ENCODE results near the gene CSTF2T.

The CSTF2T gene

GRCh38 chr10:51696251-51696650 lies 3.1 kb downstream of the CSTF2T start:
- Histone ChIP-seq H3K4me1 (ENCODE audit: insufficient read depth, low read length) (peaks cover 34% of the 10 kb centered on the region), H3K4me3 (ENCODE audit: low read depth in 1 of 2, low read length in 2 of 2) (no peak overlapping the region), H3K79me2 (ENCODE audit: insufficient read depth, low read length) (peaks cover 34% of the 10 kb centered on the region), H4K20me1 (ENCODE audit: insufficient read depth, low read length) (peaks cover 28% of the 10 kb centered on the region), H3K27ac (ENCODE audit: low read length) (no peak overlapping the region), H3K9ac (ENCODE audit: low read depth, low read length) (no peak overlapping the region), H3K4me2 (ENCODE audit: insufficient read depth, low read length) (peak overlapping the region; percentile 88; the same call in 1 of the 2 replicates), H2AFZ (ENCODE audit: low read depth, low read length) (no peak overlapping the region), H3K9me3 (ENCODE audit: insufficient read depth, low read length, severe bottlenecking) (peaks cover 3% of the 10 kb centered on the region), H3K36me3 (ENCODE audit: insufficient read depth, low read length) (peaks cover 26% of the 10 kb centered on the region), H3K27me3 (ENCODE audit: insufficient read depth, low read length, poor library complexity) (no peaks in the 10 kb centered on the region)
- ATAC-seq (ENCODE audit: insufficient read depth, low read depth) = no peak
- no peak for DNase-seq
- TF ChIP-seq EZH2 (IDR thresholded peaks at IDR 0.05; ENCODE audit: borderline replicate concordance, low read depth, low read length, severe bottlenecking) = no peak
- TF ChIP-seq, protein P1, sequence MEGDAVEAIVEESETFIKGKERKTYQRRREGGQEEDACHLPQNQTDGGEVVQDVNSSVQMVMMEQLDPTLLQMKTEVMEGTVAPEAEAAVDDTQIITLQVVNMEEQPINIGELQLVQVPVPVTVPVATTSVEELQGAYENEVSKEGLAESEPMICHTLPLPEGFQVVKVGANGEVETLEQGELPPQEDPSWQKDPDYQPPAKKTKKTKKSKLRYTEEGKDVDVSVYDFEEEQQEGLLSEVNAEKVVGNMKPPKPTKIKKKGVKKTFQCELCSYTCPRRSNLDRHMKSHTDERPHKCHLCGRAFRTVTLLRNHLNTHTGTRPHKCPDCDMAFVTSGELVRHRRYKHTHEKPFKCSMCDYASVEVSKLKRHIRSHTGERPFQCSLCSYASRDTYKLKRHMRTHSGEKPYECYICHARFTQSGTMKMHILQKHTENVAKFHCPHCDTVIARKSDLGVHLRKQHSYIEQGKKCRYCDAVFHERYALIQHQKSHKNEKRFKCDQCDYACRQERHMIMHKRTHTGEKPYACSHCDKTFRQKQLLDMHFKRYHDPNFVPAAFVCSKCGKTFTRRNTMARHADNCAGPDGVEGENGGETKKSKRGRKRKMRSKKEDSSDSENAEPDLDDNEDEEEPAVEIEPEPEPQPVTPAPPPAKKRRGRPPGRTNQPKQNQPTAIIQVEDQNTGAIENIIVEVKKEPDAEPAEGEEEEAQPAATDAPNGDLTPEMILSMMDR (IDR thresholded peaks at IDR 0.05; ENCODE audit: borderline replicate concordance, extremely low read depth, low read length, poor library complexity, severe bottlenecking) = no peak

DNA sequence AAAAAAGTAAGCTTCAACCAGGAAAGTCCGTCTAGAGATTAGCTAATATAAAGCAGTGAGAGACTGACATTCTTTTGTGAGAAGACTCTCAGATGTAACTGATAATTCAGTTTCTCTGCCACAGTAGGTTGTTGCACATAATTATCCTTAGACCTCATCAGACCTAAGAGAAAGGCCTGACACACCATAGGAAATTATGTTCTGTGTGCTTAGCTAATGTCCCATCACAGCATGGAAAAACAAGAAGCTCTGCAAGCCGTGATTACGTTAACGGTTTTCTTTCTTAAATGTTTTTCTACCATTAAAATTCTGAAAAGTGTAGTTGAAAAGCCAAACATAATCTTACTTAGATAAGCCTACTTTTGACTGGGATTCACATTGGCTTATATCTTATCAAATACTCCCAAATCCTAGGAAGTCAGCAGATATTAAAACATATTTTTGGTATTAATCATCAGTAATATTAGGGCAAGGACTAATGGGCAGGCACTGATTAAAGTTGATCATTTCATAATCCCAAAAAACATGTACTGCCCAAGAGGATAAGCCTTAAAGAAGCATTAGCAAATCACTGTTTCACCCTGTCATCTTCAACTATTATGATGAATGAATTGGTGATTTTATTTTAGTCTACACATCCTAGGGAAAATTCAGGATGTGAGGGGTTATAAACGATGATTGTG lies 5.2 kb downstream of the CSTF2T start:
- Histone ChIP-seq H4K20me1 (ENCODE audit: insufficient read depth, low read length) (peaks cover 28% of the 10 kb centered on the region), H3K79me2 (ENCODE audit: insufficient read depth, low read length) (peaks cover 30% of the 10 kb centered on the region), H3K9ac (ENCODE audit: low read depth, low read length) (no peak overlapping the region), H3K27ac (ENCODE audit: low read length) (no peak overlapping the region), H3K36me3 (ENCODE audit: insufficient read depth, low read length) (peaks cover 26% of the 10 kb centered on the region), H3K9me3 (ENCODE audit: insufficient read depth, low read length, severe bottlenecking) (no peaks in the 10 kb centered on the region), H3K4me3 (ENCODE audit: low read depth in 1 of 2, low read length in 2 of 2) (no peak overlapping the region), H3K4me2 (ENCODE audit: insufficient read depth, low read length) (no peak overlapping the region), H2AFZ (ENCODE audit: low read depth, low read length) (no peak overlapping the region), H3K4me1 (ENCODE audit: insufficient read depth, low read length) (peaks cover 26% of the 10 kb centered on the region), H3K27me3 (ENCODE audit: insufficient read depth, low read length, poor library complexity) (no peaks in the 10 kb centered on the region)
- no peak for ATAC-seq (ENCODE audit: insufficient read depth, low read depth)
- no peak for DNase-seq
- TF ChIP-seq EZH2 (IDR thresholded peaks at IDR 0.05; ENCODE audit: borderline replicate concordance, low read depth, low read length, severe bottlenecking) = no peak
- TF ChIP-seq, protein P1 (IDR thresholded peaks at IDR 0.05; ENCODE audit: borderline replicate concordance, extremely low read depth, low read length, poor library complexity, severe bottlenecking) = no peak

GRCh38 chr10:51691135-51691534 lies 8.3 kb downstream of the CSTF2T start:
- 0 out of 2 replicates have a peak, but pooled peaks cover under 1% of the 10 kb centered on the region for H3K4me1 ChIP-seq (ENCODE audit: insufficient read depth, low read length)
- no peak overlapping the region for H3K4me3 ChIP-seq (ENCODE audit: low read depth in 1 of 2, low read length in 2 of 2)
- no peaks in the 10 kb centered on the region for H3K9me3 ChIP-seq (ENCODE audit: insufficient read depth, low read length, severe bottlenecking)

More at GRCh38 chr10:51691135-51691534, 8.3 kb downstream of the CSTF2T start:
- Histone ChIP-seq H4K20me1 (ENCODE audit: insufficient read depth, low read length) (peaks cover 5% of the 10 kb centered on the region; the same call in 1 of the 2 replicates), H3K36me3 (ENCODE audit: insufficient read depth, low read length) (0 out of 2 replicates have a peak, but pooled peaks cover under 1% of the 10 kb centered on the region), H2AFZ (ENCODE audit: low read depth, low read length) (no peak overlapping the region), H3K27ac (ENCODE audit: low read length) (no peak overlapping the region), H3K9ac (ENCODE audit: low read depth, low read length) (no peak overlapping the region), H3K27me3 (ENCODE audit: insufficient read depth, low read length, poor library complexity) (no peaks in the 10 kb centered on the region), H3K79me2 (ENCODE audit: insufficient read depth, low read length) (peaks cover under 1% of the 10 kb centered on the region; the same call in 1 of the 2 replicates), H3K4me2 (ENCODE audit: insufficient read depth, low read length) (no peak overlapping the region)
- no peak for DNase-seq
- TF ChIP-seq EZH2 (IDR thresholded peaks at IDR 0.05; ENCODE audit: borderline replicate concordance, low read depth, low read length, severe bottlenecking) = no peak
- TF ChIP-seq, protein P1 (IDR thresholded peaks at IDR 0.05; ENCODE audit: borderline replicate concordance, extremely low read depth, low read length, poor library complexity, severe bottlenecking) = no peak
- ATAC-seq (ENCODE audit: insufficient read depth, low read depth) = no peak
